HCT116 (cell line): ENCODE measurements around the gene AGAP1.

ENCODE experiments used
- EZH2phosphoT487 ChIP-seq: fragments of 200-600 bp; IDR thresholded peaks from 2 replicates; pipeline ENCODE4 v1.6.1; 2018; ENCODE audit warnings: antibody characterized with exemption, borderline replicate concordance
- ZNF274 ChIP-seq: fragments of 200-500 bp; sonication (Bioruptor generic); IDR thresholded peaks from 2 replicates; pipeline ENCODE4 v1.6.1; 2014; ENCODE audit warnings: mild to moderate bottlenecking, low read depth, low read length, inconsistent platforms
- TF ChIP-seq, protein P1 (sequence below): IDR thresholded peaks from 2 replicates; pipeline ENCODE4 v1.6.1; 2012; ENCODE audit warnings: low read depth
- TF ChIP-seq, protein P2 (sequence below): IDR thresholded peaks from 2 replicates; pipeline ENCODE4 v1.6.1; 2012
- TF ChIP-seq, protein P3 (sequence below), 3 experiments: fragments of 200-600 bp in 1 of 3; sonication (generic) in 1 of 3; IDR thresholded peaks in 2 of 3; conservative IDR thresholded peaks in 1 of 3; 2 replicates each; pipeline ENCODE4 v1.5.1; 2012 to 2017; ENCODE audit warnings: low read depth in 2 of 3, low read length in 2 of 3, antibody characterized with exemption in 1 of 3, borderline replicate concordance in 1 of 3, control low read depth in 1 of 3, mild to moderate bottlenecking in 1 of 3, mixed read lengths in 1 of 3, mixed run types in 1 of 3, moderate library complexity in 1 of 3; ENCODE audit not compliant: insufficient read depth in 1 of 3

DNA sequence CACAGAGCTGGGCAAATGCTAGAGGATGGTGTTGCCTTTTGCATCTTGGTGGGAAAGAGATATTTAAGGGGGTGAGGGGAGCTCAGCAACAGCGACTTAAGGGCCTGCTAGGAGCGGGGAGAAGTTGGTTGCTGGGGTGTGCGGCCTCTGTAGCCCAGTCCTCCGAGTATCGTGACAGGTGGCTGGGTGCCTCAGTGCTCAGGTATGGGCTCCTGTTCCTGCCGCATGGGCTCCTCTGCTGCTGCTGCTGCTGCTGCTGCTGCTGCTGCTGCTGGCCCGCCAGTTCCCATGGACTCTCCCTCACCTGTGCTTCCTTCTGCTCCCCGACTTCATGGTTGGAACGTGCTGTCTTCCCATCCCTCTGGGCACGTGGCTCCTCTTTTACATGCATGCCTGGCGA is 22.0 kb downstream of the AGAP1 start:
- TF ChIP-seq, protein P1, sequence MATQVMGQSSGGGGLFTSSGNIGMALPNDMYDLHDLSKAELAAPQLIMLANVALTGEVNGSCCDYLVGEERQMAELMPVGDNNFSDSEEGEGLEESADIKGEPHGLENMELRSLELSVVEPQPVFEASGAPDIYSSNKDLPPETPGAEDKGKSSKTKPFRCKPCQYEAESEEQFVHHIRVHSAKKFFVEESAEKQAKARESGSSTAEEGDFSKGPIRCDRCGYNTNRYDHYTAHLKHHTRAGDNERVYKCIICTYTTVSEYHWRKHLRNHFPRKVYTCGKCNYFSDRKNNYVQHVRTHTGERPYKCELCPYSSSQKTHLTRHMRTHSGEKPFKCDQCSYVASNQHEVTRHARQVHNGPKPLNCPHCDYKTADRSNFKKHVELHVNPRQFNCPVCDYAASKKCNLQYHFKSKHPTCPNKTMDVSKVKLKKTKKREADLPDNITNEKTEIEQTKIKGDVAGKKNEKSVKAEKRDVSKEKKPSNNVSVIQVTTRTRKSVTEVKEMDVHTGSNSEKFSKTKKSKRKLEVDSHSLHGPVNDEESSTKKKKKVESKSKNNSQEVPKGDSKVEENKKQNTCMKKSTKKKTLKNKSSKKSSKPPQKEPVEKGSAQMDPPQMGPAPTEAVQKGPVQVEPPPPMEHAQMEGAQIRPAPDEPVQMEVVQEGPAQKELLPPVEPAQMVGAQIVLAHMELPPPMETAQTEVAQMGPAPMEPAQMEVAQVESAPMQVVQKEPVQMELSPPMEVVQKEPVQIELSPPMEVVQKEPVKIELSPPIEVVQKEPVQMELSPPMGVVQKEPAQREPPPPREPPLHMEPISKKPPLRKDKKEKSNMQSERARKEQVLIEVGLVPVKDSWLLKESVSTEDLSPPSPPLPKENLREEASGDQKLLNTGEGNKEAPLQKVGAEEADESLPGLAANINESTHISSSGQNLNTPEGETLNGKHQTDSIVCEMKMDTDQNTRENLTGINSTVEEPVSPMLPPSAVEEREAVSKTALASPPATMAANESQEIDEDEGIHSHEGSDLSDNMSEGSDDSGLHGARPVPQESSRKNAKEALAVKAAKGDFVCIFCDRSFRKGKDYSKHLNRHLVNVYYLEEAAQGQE = no peak
- TF ChIP-seq, protein P2, sequence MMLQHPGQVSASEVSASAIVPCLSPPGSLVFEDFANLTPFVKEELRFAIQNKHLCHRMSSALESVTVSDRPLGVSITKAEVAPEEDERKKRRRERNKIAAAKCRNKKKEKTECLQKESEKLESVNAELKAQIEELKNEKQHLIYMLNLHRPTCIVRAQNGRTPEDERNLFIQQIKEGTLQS = no peak
- TF ChIP-seq, protein P3, sequence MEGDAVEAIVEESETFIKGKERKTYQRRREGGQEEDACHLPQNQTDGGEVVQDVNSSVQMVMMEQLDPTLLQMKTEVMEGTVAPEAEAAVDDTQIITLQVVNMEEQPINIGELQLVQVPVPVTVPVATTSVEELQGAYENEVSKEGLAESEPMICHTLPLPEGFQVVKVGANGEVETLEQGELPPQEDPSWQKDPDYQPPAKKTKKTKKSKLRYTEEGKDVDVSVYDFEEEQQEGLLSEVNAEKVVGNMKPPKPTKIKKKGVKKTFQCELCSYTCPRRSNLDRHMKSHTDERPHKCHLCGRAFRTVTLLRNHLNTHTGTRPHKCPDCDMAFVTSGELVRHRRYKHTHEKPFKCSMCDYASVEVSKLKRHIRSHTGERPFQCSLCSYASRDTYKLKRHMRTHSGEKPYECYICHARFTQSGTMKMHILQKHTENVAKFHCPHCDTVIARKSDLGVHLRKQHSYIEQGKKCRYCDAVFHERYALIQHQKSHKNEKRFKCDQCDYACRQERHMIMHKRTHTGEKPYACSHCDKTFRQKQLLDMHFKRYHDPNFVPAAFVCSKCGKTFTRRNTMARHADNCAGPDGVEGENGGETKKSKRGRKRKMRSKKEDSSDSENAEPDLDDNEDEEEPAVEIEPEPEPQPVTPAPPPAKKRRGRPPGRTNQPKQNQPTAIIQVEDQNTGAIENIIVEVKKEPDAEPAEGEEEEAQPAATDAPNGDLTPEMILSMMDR (IDR thresholded peaks at IDR 0.05 in 2 of 3, conservative IDR thresholded peaks at IDR 0.05 in 1 of 3; ENCODE audit: borderline replicate concordance in 1 of 3, insufficient read depth in 1 of 3, low read depth in 2 of 3, low read length in 2 of 3) = no peak
- no peak for TF ChIP-seq EZH2phosphoT487
- TF ChIP-seq ZNF274 = no peak
